ENCODE results near the gene FITM1.

FITM1 gene

GRCh38 chr14:24172261-24172860 is 41.9 kb downstream of the FITM1 start:
- no peak for ATAC-seq
- H3K27ac Mint-ChIP-seq: peak overlapping the region; percentile 91

GRCh38 chr14:24172871-24173281 is 42.4 kb downstream of the FITM1 start:
- Mint-ChIP-seq H3K27ac (peak overlapping the region; percentile 91), H3K27me3 (no peaks in the 10 kb centered on the region), H3K9me3 (no peaks in the 10 kb centered on the region), H3K4me1 (peaks cover 14% of the 10 kb centered on the region), H3K4me3 (peak overlapping the region; percentile 55), H3K36me3 (peaks cover 40% of the 10 kb centered on the region)
- no peak for ATAC-seq

More at GRCh38 chr14:24172261-24172860, 41.9 kb downstream of the FITM1 start:
- Mint-ChIP-seq H3K9me3 (no peaks in the 10 kb centered on the region), H3K27me3 (no peaks in the 10 kb centered on the region), H3K4me1 (peaks cover 14% of the 10 kb centered on the region), H3K36me3 (peaks cover 40% of the 10 kb centered on the region), H3K4me3 (peak overlapping the region; percentile 90)

DNA sequence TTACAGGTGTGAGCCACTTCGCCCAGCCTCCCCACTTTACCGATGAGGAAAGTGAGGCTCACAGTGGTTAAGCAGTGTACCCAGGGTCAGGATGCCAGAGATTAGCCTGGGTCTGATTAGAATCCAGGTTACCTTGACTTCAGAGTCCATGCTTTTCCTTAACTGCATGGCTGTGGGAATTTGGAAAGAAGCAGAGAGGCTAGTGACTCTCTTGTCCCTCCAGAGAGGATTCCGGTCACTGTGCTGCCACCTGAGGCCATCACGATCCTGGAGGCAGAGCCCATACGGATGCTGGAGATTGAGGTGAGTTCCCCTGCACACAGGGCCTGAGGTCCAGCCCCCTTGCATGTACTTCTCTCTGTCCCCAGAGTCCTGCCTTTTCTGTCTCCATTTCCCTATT is 46.1 kb downstream of the FITM1 start:
- Mint-ChIP-seq H3K27me3 (no peaks in the 10 kb centered on the region), H3K4me1 (peaks cover 24% of the 10 kb centered on the region), H3K4me3 (no peak overlapping the region), H3K36me3 (peaks cover 50% of the 10 kb centered on the region), H3K27ac (no peak overlapping the region), H3K9me3 (no peaks in the 10 kb centered on the region)
- ATAC-seq: no peak

GRCh38 chr14:24177041-24177825 is 46.8 kb downstream of the FITM1 start:
- ATAC-seq: no peak
- Mint-ChIP-seq H3K4me1 (peaks cover 17% of the 10 kb centered on the region), H3K36me3 (peaks cover 55% of the 10 kb centered on the region), H3K27ac (no peak overlapping the region), H3K9me3 (no peaks in the 10 kb centered on the region), H3K27me3 (no peaks in the 10 kb centered on the region), H3K4me3 (no peak overlapping the region)

DNA sequence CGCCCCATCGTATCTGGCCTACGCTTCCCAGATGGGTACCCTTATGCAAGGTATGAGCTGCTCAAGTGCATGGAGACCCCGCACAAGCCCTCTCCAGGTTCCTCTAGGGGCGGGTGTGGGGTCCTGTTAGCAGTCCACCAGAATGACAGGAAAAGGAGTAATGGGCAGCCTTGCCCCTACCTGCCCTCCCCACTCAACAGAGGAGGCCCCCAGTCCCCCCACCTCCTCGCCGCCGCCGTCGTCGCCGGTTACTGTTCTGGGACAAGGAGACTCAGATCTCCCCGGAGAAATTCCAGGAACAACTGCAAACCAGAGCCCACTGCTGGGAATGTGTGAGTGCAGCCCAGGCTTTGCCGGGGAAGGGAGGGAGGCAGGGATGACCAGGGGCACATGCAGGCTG is 47.4 kb downstream of the FITM1 start:
- H3K9me3 Mint-ChIP-seq: no peaks in the 10 kb centered on the region
- H3K27ac Mint-ChIP-seq: no peak overlapping the region
- peaks cover 61% of the 10 kb centered on the region for H3K36me3 Mint-ChIP-seq
- no peaks in the 10 kb centered on the region for H3K27me3 Mint-ChIP-seq
- H3K4me1 Mint-ChIP-seq: peaks cover 14% of the 10 kb centered on the region
- ATAC-seq: no peak
- no peak overlapping the region for H3K4me3 Mint-ChIP-seq

DNA sequence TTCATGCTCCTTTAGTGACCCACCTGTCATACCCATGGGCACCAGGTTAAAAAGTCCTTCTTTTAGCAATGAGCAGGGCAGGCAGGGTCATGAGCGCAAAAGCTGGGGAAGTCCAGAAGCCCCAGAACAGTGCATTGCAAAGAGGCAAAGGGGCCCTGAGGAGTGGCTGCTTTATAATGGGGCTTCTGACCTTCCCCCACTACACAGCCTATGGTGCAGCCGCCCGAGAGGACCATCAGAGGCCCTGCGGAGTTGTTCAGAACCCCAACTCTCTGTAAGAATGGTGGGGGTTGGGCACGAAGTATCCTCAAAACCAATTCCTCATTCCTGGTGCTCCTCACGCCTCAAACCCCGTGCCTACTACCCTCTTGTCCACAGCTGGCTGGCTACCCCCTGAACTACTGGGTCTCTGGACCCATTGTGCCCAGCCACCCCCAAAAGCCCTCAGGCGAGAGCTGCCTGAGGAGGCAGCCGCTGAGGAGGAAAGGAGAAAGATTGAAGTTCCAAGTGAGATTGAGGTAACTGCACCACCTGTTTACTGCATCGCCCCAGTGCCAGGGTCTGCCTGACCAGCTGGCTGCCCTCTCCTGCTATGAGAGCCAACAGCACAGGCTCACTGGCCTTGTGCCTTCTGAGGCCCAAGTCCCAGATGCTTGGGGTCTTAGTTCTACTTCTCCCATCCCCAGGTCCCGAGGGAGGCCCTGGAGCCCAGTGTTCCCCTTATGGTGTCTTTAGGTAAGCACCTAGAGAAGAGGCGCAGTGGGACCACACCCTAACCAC is 48.1 kb downstream of the FITM1 start:
- Mint-ChIP-seq H3K4me1 (peaks cover 14% of the 10 kb centered on the region), H3K4me3 (no peak overlapping the region), H3K27me3 (no peaks in the 10 kb centered on the region), H3K9me3 (no peaks in the 10 kb centered on the region), H3K36me3 (peaks cover 68% of the 10 kb centered on the region), H3K27ac (peak overlapping the region; percentile 38)
- ATAC-seq: no peak

- H3K4me3 Mint-ChIP-seq: no peak overlapping the region
- H3K36me3 Mint-ChIP-seq: peaks cover 71% of the 10 kb centered on the region
- H3K27ac Mint-ChIP-seq: peak overlapping the region; percentile 38
- H3K9me3 Mint-ChIP-seq: no peaks in the 10 kb centered on the region
- ATAC-seq: no peak
- peaks cover 14% of the 10 kb centered on the region for H3K4me1 Mint-ChIP-seq
- no peaks in the 10 kb centered on the region for H3K27me3 Mint-ChIP-seq
These were observed 49.0 kb downstream of the FITM1 start for GRCh38 chr14:24179294-24179960.

DNA sequence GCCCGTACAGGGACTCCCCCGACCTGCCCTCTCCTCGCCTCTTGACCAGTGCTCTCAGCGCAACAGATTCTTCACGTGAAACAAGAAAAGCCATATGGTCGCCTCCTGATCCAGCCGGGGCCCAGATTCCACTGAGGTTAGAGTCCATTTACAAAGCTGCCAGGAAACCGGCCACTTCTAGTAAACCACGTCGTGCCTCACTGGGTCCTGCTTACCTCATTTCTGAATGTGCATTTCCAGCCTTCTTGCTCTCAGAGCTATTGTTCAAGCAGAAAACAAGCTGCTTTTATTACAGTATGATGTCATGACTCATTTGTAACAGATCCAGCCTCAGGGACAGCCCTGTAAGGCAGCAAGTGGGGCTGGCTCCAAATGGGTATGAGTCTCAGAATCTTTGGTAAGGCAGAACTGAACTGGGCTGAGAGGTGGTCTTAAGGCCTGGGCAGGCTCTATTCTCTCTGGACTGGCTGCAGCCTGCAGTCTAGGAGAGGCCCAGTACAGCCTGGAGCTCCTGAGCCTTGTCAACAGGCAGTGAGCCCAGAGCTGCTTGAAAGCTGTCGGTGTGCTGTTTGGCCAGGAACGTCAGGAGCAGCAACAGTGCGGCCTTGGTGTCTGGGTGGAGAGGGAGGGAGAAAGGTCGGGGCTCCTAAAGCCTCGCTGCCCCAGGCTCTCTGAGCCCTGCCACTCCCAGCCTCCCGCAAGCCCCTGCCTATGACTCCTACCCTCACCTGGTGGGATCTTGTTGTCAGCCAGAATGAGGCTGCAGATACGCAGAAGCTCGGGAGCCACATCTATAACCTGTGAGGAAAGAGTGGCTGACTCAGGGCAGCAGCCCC is 49.7 kb downstream of the FITM1 start:
- ATAC-seq: no peak
- H3K27ac Mint-ChIP-seq: no peak overlapping the region
- H3K36me3 Mint-ChIP-seq: peaks cover 71% of the 10 kb centered on the region
- H3K9me3 Mint-ChIP-seq: no peaks in the 10 kb centered on the region
- no peak overlapping the region for H3K4me3 Mint-ChIP-seq
- H3K27me3 Mint-ChIP-seq: no peaks in the 10 kb centered on the region
- H3K4me1 Mint-ChIP-seq: peaks cover 14% of the 10 kb centered on the region

DNA sequence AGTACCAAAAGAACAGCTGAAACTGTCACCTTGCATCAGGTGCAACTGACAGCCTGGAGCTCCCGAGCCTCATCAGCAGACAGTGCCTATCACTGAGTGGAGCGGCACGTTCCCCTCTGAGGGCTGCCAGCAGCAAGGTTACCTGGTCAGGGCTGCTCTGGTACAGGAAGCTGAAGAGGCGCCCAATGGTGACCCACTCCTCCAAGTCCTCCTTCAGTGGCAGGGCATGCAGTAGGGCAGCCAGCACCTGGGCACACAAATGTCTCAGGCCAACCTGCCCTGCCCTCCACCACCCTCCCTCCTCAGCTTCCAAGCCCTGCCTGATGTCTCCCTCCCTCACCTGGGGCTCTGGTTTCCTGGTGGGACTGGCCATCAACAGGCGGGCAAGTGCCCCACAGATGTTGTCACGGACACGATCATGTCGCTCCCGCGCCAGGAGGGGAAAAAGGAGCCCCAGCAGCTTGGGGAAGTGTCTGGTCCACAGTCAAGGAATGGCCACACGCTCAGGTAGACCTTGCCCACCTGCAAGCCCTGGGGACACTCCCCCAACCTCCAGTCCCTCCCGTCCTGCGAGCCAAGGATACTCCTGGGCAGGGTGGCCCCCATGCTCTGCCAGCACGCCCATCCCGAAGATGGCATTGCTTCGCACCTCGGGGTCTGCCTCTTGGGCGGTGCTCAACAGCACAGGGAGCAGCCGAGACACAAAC is 51.1 kb downstream of the FITM1 start:
- Mint-ChIP-seq H3K27me3 (no peaks in the 10 kb centered on the region), H3K9me3 (no peaks in the 10 kb centered on the region), H3K36me3 (peaks cover 83% of the 10 kb centered on the region), H3K27ac (no peak overlapping the region), H3K4me1 (peaks cover 14% of the 10 kb centered on the region), H3K4me3 (no peak overlapping the region)
- no peak for ATAC-seq

Data from stimulated activated memory B cell treated with anti-CD40 and anti-IgM and Interleukin-4, amounts not matched to agents 10 μg/mL and 1 μg/mL and 100 μg/mL, for 72 hours (primary cell).